ENCODE results near the gene ITGA6.

ITGA6 gene

DNA sequence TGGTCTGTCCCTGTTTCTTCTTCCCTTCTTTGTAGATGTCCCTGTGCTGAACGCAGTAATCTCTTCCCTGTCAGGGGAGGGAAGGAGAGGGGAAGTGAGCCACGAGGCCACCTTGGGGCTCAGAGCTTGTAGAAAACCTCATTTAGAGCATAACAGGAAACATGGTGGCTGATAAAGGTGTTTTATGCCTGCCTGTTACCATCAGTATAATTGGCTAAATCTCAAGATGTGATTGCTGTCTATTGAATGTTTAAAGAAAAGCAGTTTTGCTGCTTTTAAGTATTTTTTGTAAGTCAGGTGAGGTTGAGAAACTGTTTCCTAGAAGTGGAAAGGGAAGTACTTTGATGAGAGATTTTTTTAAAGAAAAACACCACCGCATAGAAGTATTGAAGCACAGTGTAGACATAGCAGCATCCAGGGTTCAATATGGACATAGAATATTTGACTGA, 68.8 kb downstream of the ITGA6 start:
- H3K27ac ChIP-seq (ENCODE audit: low read depth, low read length): no peak overlapping the region
- peaks cover 96% of the 10 kb centered on the region for H3K36me3 ChIP-seq (ENCODE audit: control insufficient read depth, insufficient read depth, low read length)
- H3K9ac ChIP-seq (ENCODE audit: low read length): no peak overlapping the region
- H3K4me3 ChIP-seq (ENCODE audit: low read depth, low read length): no peak overlapping the region
- no peaks in the 10 kb centered on the region for H3K9me3 ChIP-seq (ENCODE audit: control insufficient read depth, insufficient read depth, low read depth, low read length)
- no peaks in the 10 kb centered on the region for H3K27me3 ChIP-seq (ENCODE audit: control insufficient read depth, insufficient read depth, low read length)
- no peaks in the 10 kb centered on the region for H3K4me1 ChIP-seq (ENCODE audit: control insufficient read depth, insufficient read depth, low read length)

GRCh38 chr2:172507199-172507598, 79.8 kb downstream of the ITGA6 start:
- H3K27me3 ChIP-seq (ENCODE audit: control insufficient read depth, insufficient read depth, low read length): no peaks in the 10 kb centered on the region
- no peak overlapping the region for H3K9ac ChIP-seq (ENCODE audit: low read length)
- H3K4me3 ChIP-seq (ENCODE audit: low read depth, low read length): no peak overlapping the region
- H3K4me1 ChIP-seq (ENCODE audit: control insufficient read depth, insufficient read depth, low read length): no peaks in the 10 kb centered on the region
- H3K36me3 ChIP-seq (ENCODE audit: control insufficient read depth, insufficient read depth, low read length): peaks cover 63% of the 10 kb centered on the region
- H3K9me3 ChIP-seq (ENCODE audit: control insufficient read depth, insufficient read depth, low read depth, low read length): peaks cover 16% of the 10 kb centered on the region
- H3K27ac ChIP-seq (ENCODE audit: low read depth, low read length): no peak overlapping the region

GRCh38 chr2:172510088-172510487, 82.7 kb downstream of the ITGA6 start:
- H3K4me1 ChIP-seq (ENCODE audit: control insufficient read depth, insufficient read depth, low read length): no peaks in the 10 kb centered on the region
- H3K9ac ChIP-seq (ENCODE audit: low read length): no peak overlapping the region
- H3K36me3 ChIP-seq (ENCODE audit: control insufficient read depth, insufficient read depth, low read length): peaks cover 40% of the 10 kb centered on the region
- H3K4me3 ChIP-seq (ENCODE audit: low read depth, low read length): no peak overlapping the region
- no peaks in the 10 kb centered on the region for H3K27me3 ChIP-seq (ENCODE audit: control insufficient read depth, insufficient read depth, low read length)
- H3K27ac ChIP-seq (ENCODE audit: low read depth, low read length): no peak overlapping the region
- peaks cover 33% of the 10 kb centered on the region for H3K9me3 ChIP-seq (ENCODE audit: control insufficient read depth, insufficient read depth, low read depth, low read length)

GRCh38 chr2:172510548-172510947, 83.2 kb downstream of the ITGA6 start:
- Histone ChIP-seq H3K27ac (ENCODE audit: low read depth, low read length) (no peak overlapping the region), H3K4me3 (ENCODE audit: low read depth, low read length) (no peak overlapping the region), H3K4me1 (ENCODE audit: control insufficient read depth, insufficient read depth, low read length) (no peaks in the 10 kb centered on the region)

GRCh38 chr2:172512810-172513523, 85.6 kb downstream of the ITGA6 start:
- H3K4me3 ChIP-seq (ENCODE audit: low read depth, low read length): no peak overlapping the region
- peaks cover 26% of the 10 kb centered on the region for H3K36me3 ChIP-seq (ENCODE audit: control insufficient read depth, insufficient read depth, low read length)
- H3K27ac ChIP-seq (ENCODE audit: low read depth, low read length): no peak overlapping the region
- H3K9ac ChIP-seq (ENCODE audit: low read length): no peak overlapping the region
- peaks cover 46% of the 10 kb centered on the region for H3K9me3 ChIP-seq (ENCODE audit: control insufficient read depth, insufficient read depth, low read depth, low read length)
- no peaks in the 10 kb centered on the region for H3K4me1 ChIP-seq (ENCODE audit: control insufficient read depth, insufficient read depth, low read length)
- H3K27me3 ChIP-seq (ENCODE audit: control insufficient read depth, insufficient read depth, low read length): no peaks in the 10 kb centered on the region

More at GRCh38 chr2:172510548-172510947, 83.2 kb downstream of the ITGA6 start:
- Histone ChIP-seq H3K9ac (ENCODE audit: low read length) (no peak overlapping the region), H3K36me3 (ENCODE audit: control insufficient read depth, insufficient read depth, low read length) (peaks cover 35% of the 10 kb centered on the region), H3K27me3 (ENCODE audit: control insufficient read depth, insufficient read depth, low read length) (no peaks in the 10 kb centered on the region), H3K9me3 (ENCODE audit: control insufficient read depth, insufficient read depth, low read depth, low read length) (peaks cover 36% of the 10 kb centered on the region)

GRCh38 chr2:172513524-172513900, 86.1 kb downstream of the ITGA6 start:
- Histone ChIP-seq H3K36me3 (ENCODE audit: control insufficient read depth, insufficient read depth, low read length) (peaks cover 21% of the 10 kb centered on the region), H3K9me3 (ENCODE audit: control insufficient read depth, insufficient read depth, low read depth, low read length) (peaks cover 46% of the 10 kb centered on the region), H3K4me3 (ENCODE audit: low read depth, low read length) (no peak overlapping the region), H3K27ac (ENCODE audit: low read depth, low read length) (no peak overlapping the region), H3K27me3 (ENCODE audit: control insufficient read depth, insufficient read depth, low read length) (no peaks in the 10 kb centered on the region), H3K4me1 (ENCODE audit: control insufficient read depth, insufficient read depth, low read length) (no peaks in the 10 kb centered on the region), H3K9ac (ENCODE audit: low read length) (no peak overlapping the region)

GRCh38 chr2:172513935-172514586, 86.7 kb downstream of the ITGA6 start:
- Histone ChIP-seq H3K4me3 (ENCODE audit: low read depth, low read length) (no peak overlapping the region), H3K27me3 (ENCODE audit: control insufficient read depth, insufficient read depth, low read length) (no peaks in the 10 kb centered on the region), H3K4me1 (ENCODE audit: control insufficient read depth, insufficient read depth, low read length) (no peaks in the 10 kb centered on the region), H3K9ac (ENCODE audit: low read length) (no peak overlapping the region), H3K36me3 (ENCODE audit: control insufficient read depth, insufficient read depth, low read length) (peaks cover 21% of the 10 kb centered on the region), H3K9me3 (ENCODE audit: control insufficient read depth, insufficient read depth, low read depth, low read length) (peaks cover 46% of the 10 kb centered on the region), H3K27ac (ENCODE audit: low read depth, low read length) (no peak overlapping the region)

DNA sequence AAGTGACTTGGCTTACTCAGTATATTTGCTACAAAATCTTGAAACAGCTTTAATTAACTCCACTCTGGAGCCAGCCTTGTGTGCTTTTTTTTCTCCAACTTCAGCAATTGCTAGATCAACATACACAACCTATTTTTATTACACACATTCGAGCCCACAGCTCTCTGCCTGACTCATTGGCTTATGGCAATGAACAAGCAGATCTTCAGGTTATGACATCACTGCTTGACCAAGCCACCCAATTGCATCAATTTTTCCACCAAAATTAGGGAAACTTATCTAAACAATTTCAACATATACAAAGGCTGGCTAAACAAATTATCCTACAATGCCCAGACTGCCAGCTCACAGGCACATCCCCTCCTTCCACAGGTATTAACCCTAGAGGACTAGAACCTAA, 88.9 kb downstream of the ITGA6 start:
- H3K36me3 ChIP-seq (ENCODE audit: control insufficient read depth, insufficient read depth, low read length): peaks cover 10% of the 10 kb centered on the region
- no peak overlapping the region for H3K27ac ChIP-seq (ENCODE audit: low read depth, low read length)
- H3K4me1 ChIP-seq (ENCODE audit: control insufficient read depth, insufficient read depth, low read length): no peaks in the 10 kb centered on the region
- H3K4me3 ChIP-seq (ENCODE audit: low read depth, low read length): no peak overlapping the region
- peaks cover 54% of the 10 kb centered on the region for H3K9me3 ChIP-seq (ENCODE audit: control insufficient read depth, insufficient read depth, low read depth, low read length)
- H3K27me3 ChIP-seq (ENCODE audit: control insufficient read depth, insufficient read depth, low read length): no peaks in the 10 kb centered on the region
- H3K9ac ChIP-seq (ENCODE audit: low read length): no peak overlapping the region

DNA sequence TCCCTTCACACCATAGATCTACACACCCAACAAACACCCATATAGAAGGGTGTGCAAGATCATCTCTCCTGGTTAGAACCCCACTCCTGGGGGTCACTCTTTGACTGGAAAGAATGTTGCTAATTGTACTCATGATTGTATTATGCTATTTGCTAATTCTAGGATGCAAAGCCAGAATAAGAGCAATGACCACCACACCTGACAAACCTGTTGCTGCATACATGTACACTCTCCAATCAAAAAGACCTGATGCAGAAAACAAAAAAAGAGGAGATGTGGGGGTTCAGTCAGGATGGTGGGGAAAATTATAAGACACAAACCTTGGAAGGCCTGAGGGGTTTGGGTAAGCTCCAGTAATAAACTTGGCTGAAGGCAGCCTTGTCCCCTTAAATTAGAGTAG, 91.6 kb downstream of the ITGA6 start:
- H3K36me3 ChIP-seq (ENCODE audit: control insufficient read depth, insufficient read depth, low read length): no peaks in the 10 kb centered on the region
- H3K9ac ChIP-seq (ENCODE audit: low read length): no peak overlapping the region
- peaks cover 45% of the 10 kb centered on the region for H3K9me3 ChIP-seq (ENCODE audit: control insufficient read depth, insufficient read depth, low read depth, low read length)
- H3K4me1 ChIP-seq (ENCODE audit: control insufficient read depth, insufficient read depth, low read length): no peaks in the 10 kb centered on the region
- no peak overlapping the region for H3K27ac ChIP-seq (ENCODE audit: low read depth, low read length)
- H3K4me3 ChIP-seq (ENCODE audit: low read depth, low read length): no peak overlapping the region
- no peaks in the 10 kb centered on the region for H3K27me3 ChIP-seq (ENCODE audit: control insufficient read depth, insufficient read depth, low read length)

DNA sequence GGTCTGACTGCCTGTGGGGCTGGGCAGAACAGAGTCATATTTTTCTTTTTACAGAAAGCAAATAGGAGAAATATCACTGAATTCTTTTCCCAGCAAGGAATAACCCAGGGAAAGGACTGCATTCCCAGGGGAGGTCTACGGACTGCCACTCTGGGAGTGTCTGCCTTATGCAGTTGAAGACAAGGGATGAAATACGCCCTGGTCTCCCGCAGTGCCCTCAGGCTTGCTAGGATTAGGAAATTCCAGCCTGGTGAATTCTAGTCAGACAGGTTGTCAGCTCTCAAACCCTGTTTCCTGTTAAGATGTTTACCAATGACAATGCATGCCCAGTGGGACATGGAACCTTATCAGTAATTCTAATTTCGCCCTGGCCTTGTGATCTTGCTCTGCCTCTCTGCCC, 98.2 kb downstream of the ITGA6 start:
- Histone ChIP-seq H3K27ac (ENCODE audit: low read depth, low read length) (no peak overlapping the region), H3K27me3 (ENCODE audit: control insufficient read depth, insufficient read depth, low read length) (no peaks in the 10 kb centered on the region), H3K36me3 (ENCODE audit: control insufficient read depth, insufficient read depth, low read length) (peaks cover 11% of the 10 kb centered on the region), H3K9ac (ENCODE audit: low read length) (no peak overlapping the region), H3K4me3 (ENCODE audit: low read depth, low read length) (no peak overlapping the region), H3K9me3 (ENCODE audit: control insufficient read depth, insufficient read depth, low read depth, low read length) (peaks cover 67% of the 10 kb centered on the region), H3K4me1 (ENCODE audit: control insufficient read depth, insufficient read depth, low read length) (no peaks in the 10 kb centered on the region)

GRCh38 chr2:172531309-172531708, 103.9 kb downstream of the ITGA6 start:
- Histone ChIP-seq H3K27me3 (ENCODE audit: control insufficient read depth, insufficient read depth, low read length) (no peaks in the 10 kb centered on the region), H3K4me1 (ENCODE audit: control insufficient read depth, insufficient read depth, low read length) (peaks cover 7% of the 10 kb centered on the region; the same call in 1 of the 2 replicates), H3K9me3 (ENCODE audit: control insufficient read depth, insufficient read depth, low read depth, low read length) (peaks cover 66% of the 10 kb centered on the region), H3K36me3 (ENCODE audit: control insufficient read depth, insufficient read depth, low read length) (peaks cover 9% of the 10 kb centered on the region), H3K9ac (ENCODE audit: low read length) (no peak overlapping the region), H3K27ac (ENCODE audit: low read depth, low read length) (no peak overlapping the region), H3K4me3 (ENCODE audit: low read depth, low read length) (no peak overlapping the region)
